NT2/D1 (cell line): ENCODE data around the gene NEGR1.

Source experiments
- SUZ12 ChIP-seq: IDR thresholded peaks from 2 replicates; pipeline ENCODE4 v1.6.1; 2011; ENCODE audit not compliant: insufficient read length, insufficient read depth; ENCODE audit errors: extremely low read depth
- YY1 ChIP-seq: IDR thresholded peaks from 2 replicates; pipeline ENCODE4 v1.6.1; 2011; ENCODE audit not compliant: insufficient read length, insufficient read depth
- ZNF274 ChIP-seq: IDR thresholded peaks from 2 replicates; pipeline ENCODE4 v1.6.1; 2011; ENCODE audit warnings: mild to moderate bottlenecking, low read depth, low read length

- no peak for TF ChIP-seq YY1
- no peak for TF ChIP-seq ZNF274
- TF ChIP-seq SUZ12, result no peak
Observed at GRCh38 chr1:71393301-71393700, 889.0 kb downstream of the NEGR1 start.
